GM19025 (cell line): ENCODE measurements around the gene SLC66A2.

Experiments
- ATAC-seq: cut with Tn5 transposase; IDR thresholded peaks from one replicate; pipeline ENCODE4 v1.9.1; 2021; ENCODE audit warnings: mild to moderate bottlenecking, low read depth, moderate library complexity; ENCODE audit not compliant: unreplicated experiment

Gene SLC66A2

GRCh38 chr18:79905389-79905911 is 46.0 kb downstream of the SLC66A2 start:
- ATAC-seq = no peak

GRCh38 chr18:79904357-79905147 is 46.9 kb downstream of the SLC66A2 start:
- ATAC-seq = no peak

DNA sequence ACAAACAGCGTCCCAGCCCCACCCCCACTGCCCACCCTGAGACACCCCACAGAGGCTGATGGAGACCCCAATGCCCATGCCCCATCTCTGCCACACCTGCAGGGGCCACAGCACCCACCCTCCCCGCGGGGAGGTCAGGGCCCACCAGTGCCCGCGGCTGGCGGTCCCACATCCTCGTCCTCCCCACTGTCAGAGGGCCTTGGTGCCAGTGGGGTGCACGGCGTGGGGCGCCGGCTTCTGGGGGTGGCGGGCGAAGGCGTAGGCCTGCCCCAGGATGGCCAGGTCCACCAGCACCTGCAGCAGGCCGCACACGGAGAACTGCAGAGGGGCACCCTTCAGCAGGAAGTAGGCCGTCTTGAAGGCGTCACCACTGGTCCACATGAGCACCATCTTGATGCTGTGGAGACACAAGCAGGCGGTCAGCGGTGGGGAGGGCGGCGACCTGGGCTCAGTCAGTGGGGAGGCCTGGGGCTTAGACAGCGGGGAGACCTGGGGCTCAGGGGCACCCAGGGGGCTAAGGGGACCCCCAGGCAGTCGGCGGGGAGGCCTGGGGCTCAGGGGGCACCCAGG is 47.6 kb downstream of the SLC66A2 start:
- no peak for ATAC-seq

DNA sequence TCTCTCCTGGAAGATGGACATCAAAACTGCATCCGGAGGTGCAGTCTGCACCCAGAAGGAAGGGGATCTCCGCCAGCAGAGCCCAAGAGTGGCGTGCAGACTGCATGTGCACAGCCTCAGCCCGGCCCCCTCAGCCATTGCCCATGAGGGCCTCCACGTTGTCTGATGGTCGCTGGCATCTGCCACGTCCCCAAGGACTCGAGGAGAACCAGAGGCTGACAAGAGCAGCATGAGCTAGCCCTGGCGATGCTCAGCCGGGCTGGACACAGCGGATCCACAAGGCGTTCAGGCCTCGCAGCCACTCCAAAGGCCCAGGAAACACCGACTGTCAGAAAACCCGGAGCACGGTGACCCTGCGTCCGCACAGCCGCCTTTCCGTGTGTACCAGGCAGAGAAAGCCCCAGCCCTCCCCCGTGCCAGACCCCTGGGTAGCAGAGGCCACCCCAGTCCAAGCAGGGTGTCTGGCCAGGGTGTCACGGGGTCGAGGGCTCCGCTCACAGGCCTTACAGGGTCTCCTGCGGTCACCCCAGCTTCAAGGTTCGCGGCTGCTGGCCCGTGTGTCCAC is 48.3 kb downstream of the SLC66A2 start:
- no peak for ATAC-seq

GRCh38 chr18:79902640-79903039 is 48.8 kb downstream of the SLC66A2 start:
- ATAC-seq = no peak

- no peak for ATAC-seq
These were observed 49.4 kb downstream of the SLC66A2 start for GRCh38 chr18:79902075-79902474.

DNA sequence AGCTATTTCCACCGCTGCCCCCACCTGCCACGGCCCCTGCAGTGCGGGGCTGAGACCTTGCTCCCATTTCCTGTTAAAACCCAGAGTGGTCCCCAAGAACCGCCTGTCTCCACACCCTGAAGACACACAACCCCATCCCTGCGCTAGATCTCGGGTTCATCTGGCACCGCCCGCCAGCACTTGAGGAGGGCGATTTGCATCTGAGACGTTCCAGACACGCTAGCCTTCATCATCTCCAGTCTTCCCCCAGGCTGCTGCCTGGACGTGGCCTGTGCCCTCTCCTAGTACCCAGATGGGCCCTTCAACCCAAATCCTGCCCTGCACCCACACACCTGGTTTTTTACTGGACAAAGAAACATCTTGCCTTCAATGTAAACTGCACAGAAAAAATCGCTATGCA is 49.8 kb downstream of the SLC66A2 start:
- no peak for ATAC-seq

- no peak for ATAC-seq
These were observed 50.6 kb downstream of the SLC66A2 start for GRCh38 chr18:79900610-79901570.

DNA sequence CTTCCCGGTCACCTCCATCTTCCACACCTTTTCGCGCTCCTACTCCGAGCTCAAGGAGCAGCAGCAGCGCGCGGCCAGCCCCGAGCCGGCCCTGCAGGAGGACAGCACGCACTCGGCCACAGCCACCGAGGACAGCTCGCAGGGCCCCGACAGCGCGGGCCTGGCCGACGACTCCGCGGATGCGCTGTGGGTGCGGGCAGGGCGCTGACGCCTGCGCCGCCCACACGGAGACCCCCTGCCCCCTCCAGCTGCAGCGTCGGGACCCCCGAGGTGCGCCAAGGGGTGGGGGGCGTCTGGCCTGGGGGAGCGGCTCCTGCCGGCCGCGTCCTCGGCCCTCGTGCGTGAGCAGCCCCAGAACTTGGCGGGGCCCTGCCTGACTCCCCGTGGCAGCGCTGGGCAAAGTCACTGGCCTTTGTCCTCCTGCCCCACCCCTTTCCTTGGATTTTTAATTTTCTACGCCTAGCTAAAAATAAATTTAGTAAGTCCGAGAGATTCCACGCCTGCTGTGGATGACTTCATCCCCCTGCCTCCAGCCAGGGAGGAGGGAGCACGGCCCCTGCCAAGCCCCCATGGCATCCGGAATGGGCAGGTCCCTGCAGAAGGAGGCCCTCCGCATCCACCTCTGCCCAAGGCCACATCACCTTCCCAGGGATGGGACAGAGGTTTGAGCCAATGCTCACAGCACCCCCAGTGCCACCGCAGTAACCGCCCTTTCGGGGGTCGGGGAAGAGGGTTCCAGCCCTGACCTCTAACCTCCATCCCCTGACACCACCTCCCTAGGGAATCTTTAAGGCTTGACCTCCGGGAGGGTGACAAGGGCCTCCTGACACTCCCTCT is 51.6 kb downstream of the SLC66A2 start:
- no peak for ATAC-seq

DNA sequence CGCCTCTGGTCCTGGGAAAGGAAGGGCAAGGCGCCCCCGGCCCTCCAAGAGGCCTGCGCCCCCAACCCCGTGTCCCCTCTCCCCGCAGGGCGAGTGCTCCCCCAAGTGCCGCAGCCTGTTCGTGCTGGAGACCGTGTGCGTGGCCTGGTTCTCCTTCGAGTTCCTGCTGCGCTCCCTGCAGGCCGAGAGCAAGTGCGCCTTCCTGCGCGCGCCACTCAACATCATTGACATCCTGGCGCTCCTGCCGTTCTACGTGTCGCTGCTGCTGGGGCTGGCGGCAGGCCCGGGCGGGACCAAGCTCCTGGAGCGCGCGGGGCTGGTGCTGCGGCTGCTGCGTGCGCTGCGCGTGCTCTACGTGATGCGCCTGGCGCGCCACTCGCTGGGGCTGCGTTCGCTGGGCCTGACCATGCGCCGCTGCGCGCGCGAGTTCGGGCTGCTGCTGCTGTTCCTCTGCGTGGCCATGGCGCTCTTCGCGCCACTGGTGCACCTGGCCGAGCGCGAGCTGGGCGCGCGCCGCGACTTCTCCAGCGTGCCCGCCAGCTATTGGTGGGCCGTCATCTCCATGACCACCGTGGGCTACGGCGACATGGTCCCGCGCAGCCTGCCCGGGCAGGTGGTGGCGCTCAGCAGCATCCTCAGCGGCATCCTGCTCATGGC is 52.4 kb downstream of the SLC66A2 start:
- no peak for ATAC-seq

DNA sequence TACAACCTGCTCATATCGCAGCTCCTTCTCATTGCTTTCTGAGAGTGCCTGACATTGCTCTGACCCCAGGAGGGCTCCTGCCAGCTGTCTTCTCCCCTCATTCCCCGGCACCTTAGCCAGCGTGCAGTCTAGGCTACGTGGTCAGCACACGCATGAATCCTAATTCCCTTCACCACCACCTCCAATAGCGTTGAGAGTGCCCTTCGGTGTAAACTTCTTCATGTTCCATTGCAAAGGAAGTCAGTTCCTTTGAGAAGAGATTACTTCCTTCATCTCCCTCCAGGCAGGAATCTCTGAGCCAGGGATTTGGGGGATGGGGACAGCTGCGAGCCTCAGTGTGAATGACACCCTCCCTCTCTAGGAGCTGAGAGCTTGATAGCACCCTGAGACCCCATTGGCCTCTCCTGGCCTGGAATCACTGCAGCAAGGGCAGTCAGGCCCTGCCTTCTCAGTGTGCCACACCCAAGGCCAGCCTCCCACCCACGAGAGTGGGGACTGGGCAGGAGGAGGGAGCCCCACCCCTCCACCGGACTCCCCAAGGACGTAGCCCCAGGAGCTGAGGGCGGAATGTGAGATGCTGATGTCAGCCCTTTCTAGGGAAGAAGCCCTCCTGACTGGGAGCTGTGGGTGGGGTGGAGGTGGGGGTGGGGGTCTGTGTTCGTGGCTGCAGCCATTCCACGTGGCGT is 53.4 kb downstream of the SLC66A2 start:
- no peak for ATAC-seq

DNA sequence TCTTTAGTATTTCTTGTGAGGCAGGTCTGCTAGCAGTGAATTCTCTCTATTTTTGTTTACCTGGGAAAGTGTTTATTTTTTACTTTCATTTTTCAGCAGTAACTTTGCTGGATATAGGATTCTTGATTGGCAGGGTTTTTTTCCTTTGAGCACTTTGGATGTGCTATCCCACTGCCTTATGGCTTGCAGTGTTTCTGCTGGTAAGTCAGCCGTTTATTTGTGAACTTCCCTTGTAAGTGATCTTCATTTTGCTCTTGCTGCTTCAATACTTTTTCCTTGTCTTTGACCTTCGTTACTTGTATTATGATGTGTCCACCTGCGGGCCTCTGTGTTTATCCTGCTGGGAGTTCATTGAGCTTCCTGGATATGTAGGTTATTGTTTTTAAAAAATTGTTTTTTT is 54.7 kb downstream of the SLC66A2 start:
- no peak for ATAC-seq

DNA sequence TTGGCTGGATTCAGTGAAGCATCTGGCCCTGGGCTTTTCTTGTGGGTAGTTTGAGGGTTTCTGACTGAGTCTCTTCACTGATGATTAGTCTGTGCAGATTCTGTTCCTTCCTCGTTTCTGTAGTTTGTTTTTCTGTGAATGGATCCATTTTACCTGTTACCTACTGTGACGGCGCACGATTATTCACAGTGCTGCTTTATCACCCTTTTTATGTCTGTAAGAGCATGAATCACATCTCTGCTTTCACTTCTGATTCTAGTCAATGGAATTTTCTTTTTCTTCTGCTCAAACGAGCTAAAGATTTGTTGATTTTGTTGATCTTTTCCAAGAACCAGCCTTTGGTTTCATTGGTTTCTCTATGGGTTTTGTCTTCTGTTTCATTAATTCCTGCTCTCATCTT is 60.8 kb downstream of the SLC66A2 start:
- no peak for ATAC-seq

- no peak for ATAC-seq
These were observed 61.9 kb downstream of the SLC66A2 start for GRCh38 chr18:79889569-79889968.

DNA sequence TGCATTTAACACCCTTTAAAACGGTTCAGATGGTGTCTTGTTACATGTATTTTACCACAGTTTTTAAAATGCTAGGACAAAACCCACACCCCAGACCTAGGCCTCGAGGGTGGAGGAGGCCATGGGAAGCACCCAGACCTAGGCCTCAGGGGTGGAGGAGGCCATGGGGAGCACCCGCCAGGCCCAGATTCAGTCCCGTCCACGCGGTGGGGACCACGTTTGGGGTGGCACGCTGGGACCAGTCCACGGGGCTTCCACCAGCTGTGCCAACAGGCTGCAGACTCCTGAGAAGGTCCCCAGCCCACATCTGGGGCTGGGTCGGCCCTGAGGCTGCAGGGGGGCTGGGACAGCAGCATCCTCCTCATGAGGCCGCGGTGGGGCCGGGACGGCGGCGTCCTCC is 63.4 kb downstream of the SLC66A2 start:
- no peak for ATAC-seq

GRCh38 chr18:79887181-79888000 is 64.1 kb downstream of the SLC66A2 start:
- ATAC-seq = no peak

DNA sequence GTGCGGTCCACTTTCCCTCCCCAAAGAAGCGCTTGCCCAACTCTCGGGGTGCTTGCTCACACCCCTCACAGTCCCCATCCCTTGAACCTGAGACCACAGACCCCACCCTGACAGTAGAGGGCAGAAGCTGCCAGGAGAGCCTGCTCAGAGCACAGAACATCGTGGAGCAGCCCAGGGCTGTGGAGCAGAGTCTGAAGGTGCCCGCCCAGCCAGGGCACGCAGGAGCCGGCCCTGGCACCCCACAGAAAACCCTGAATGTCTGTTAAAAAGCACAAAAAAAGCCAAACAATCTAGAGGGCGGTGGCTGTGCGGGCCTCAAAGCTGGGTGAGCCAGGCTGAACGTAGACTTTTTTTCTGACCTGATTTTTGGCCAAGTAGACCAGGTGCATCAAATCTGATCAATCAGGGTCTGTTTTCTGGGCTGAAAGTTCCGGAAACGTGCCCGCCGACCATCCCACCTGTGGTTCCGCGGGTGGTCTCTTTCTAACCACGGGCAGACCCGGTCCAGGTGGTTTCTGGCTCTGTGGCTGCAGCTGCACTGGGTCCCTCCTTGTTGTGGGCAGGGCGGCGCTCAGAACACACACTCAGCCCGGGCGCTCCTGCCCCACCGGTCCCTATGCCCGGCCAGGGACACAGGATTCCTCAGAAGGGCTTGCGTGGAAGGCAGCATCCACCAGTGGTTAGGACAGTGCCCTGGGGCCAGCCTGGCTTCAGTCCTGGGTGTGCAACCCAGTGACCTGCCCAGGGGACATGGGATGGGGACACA is 66.3 kb downstream of the SLC66A2 start:
- no peak for ATAC-seq
